HEK293 (cell line): ENCODE measurements around the gene FTH1.

Source experiments
- CTCF ChIA-PET: fragments of 350-600 bp; formaldehyde crosslinking; extraction: SDS; loops from one replicate; lab custom pipeline; 2021; ENCODE audit warnings: antibody characterized with exemption; lab: Yijun Ruan, JAX
- POLR2A ChIA-PET: fragments of 300-600 bp; formaldehyde crosslinking; extraction: SDS; loops from one replicate; lab custom pipeline; 2020; ENCODE audit warnings: antibody characterized with exemption, inconsistent platforms; lab: Yijun Ruan, JAX
- H3K27ac ChIP-seq: fragments of 200-500 bp; sonication (Bioruptor generic); 2 replicates; pipeline ENCODE4 v1.5.1; 2014; ENCODE audit warnings: low read depth, low read length, control low read depth, inconsistent platforms; ENCODE audit errors: extremely low read depth
- H3K36me3 ChIP-seq, 2 experiments: fragments of 200-500 bp in 1 of 2; sonication (Bioruptor generic) in 1 of 2; 1 replicate in 1 of 2; 2 replicates in 1 of 2; pipeline ENCODE4 v1.5.1; 2014 to 2017; ENCODE audit warnings: inconsistent platforms in 2 of 2, low read length in 2 of 2; ENCODE audit not compliant: control insufficient read depth in 2 of 2, insufficient read depth in 1 of 2
- H3K4me1 ChIP-seq: fragments of 200-500 bp; sonication (Bioruptor generic); 2 replicates; pipeline ENCODE4 v1.5.1; 2014; ENCODE audit warnings: mild to moderate bottlenecking, low read length, inconsistent platforms; ENCODE audit not compliant: control insufficient read depth, insufficient read depth
- H3K4me3 ChIP-seq: 2 replicates; pipeline ENCODE4 v1.5.1; 2011; ENCODE audit warnings: low read depth, mild to moderate bottlenecking, control low read depth, low read length, moderate library complexity
- H3K9me3 ChIP-seq: fragments of 200-500 bp; sonication (Bioruptor generic); 2 replicates; pipeline ENCODE4 v1.5.1; 2014; ENCODE audit warnings: low read depth, low read length, inconsistent platforms; ENCODE audit not compliant: control insufficient read depth, insufficient read depth
- EGR2 ChIP-seq: fragments of 450-650 bp; formaldehyde crosslinking; IDR thresholded peaks from 2 replicates; pipeline ENCODE4 v1.5.1; 2016; ENCODE audit warnings: low read depth, missing biosample characterization, missing genetic modification characterization
- KLF1 ChIP-seq: fragments of 450-650 bp; formaldehyde crosslinking; IDR thresholded peaks from 2 replicates; pipeline ENCODE4 v1.5.1; 2016; ENCODE audit warnings: missing biosample characterization, missing genetic modification characterization
- KLF10 ChIP-seq: fragments of 450-650 bp; IDR thresholded peaks from 2 replicates; pipeline ENCODE4 v1.5.1; 2018; ENCODE audit warnings: missing biosample characterization, mild to moderate bottlenecking, missing genetic modification characterization
- WT1 ChIP-seq: fragments of 450-650 bp; formaldehyde crosslinking; IDR thresholded peaks from 2 replicates; pipeline ENCODE4 v1.5.1; 2016; ENCODE audit warnings: missing biosample characterization, missing genetic modification characterization
- ZBTB20 ChIP-seq: fragments of 450-650 bp; formaldehyde crosslinking; IDR thresholded peaks from 2 replicates; pipeline ENCODE4 v1.5.1; 2016; ENCODE audit warnings: missing biosample characterization, missing genetic modification characterization
- ZBTB7A ChIP-seq: fragments of 450-650 bp; formaldehyde crosslinking; IDR thresholded peaks from 2 replicates; pipeline ENCODE4 v1.5.1; 2016; ENCODE audit warnings: low read depth, missing biosample characterization, missing genetic modification characterization
- ZNF561 ChIP-seq: fragments of 450-650 bp; IDR thresholded peaks from 2 replicates; pipeline ENCODE4 v1.5.1; 2018; ENCODE audit warnings: missing biosample characterization, missing genetic modification characterization, borderline replicate concordance
- ZNF571 ChIP-seq: fragments of 450-650 bp; formaldehyde crosslinking; IDR thresholded peaks from 2 replicates; pipeline ENCODE4 v1.5.0; 2017; ENCODE audit warnings: missing biosample characterization, missing genetic modification characterization
- ZNF837 ChIP-seq: fragments of 450-650 bp; formaldehyde crosslinking; IDR thresholded peaks from 2 replicates; pipeline ENCODE4 v1.5.1; 2016; ENCODE audit warnings: missing biosample characterization, missing genetic modification characterization
- TF ChIP-seq, protein P1 (sequence below): fragments of 450-650 bp; formaldehyde crosslinking; IDR thresholded peaks from 2 replicates; pipeline ENCODE4 v1.5.1; 2016; ENCODE audit warnings: missing biosample characterization, missing genetic modification characterization
- TF ChIP-seq, protein P2 (sequence below): fragments of 450-650 bp; formaldehyde crosslinking; IDR thresholded peaks from 2 replicates; pipeline ENCODE4 v1.5.1; 2016; ENCODE audit warnings: missing biosample characterization, missing genetic modification characterization
- TF ChIP-seq, protein P3 (sequence below): fragments of 450-650 bp; IDR thresholded peaks from 2 replicates; pipeline ENCODE4 v1.5.1; 2018; ENCODE audit warnings: missing biosample characterization, missing genetic modification characterization
- TF ChIP-seq, protein P4 (sequence below): fragments of 450-650 bp; formaldehyde crosslinking; IDR thresholded peaks from 2 replicates; pipeline ENCODE4 v1.5.1; 2017; ENCODE audit warnings: missing biosample characterization, missing genetic modification characterization

FTH1 gene

DNA sequence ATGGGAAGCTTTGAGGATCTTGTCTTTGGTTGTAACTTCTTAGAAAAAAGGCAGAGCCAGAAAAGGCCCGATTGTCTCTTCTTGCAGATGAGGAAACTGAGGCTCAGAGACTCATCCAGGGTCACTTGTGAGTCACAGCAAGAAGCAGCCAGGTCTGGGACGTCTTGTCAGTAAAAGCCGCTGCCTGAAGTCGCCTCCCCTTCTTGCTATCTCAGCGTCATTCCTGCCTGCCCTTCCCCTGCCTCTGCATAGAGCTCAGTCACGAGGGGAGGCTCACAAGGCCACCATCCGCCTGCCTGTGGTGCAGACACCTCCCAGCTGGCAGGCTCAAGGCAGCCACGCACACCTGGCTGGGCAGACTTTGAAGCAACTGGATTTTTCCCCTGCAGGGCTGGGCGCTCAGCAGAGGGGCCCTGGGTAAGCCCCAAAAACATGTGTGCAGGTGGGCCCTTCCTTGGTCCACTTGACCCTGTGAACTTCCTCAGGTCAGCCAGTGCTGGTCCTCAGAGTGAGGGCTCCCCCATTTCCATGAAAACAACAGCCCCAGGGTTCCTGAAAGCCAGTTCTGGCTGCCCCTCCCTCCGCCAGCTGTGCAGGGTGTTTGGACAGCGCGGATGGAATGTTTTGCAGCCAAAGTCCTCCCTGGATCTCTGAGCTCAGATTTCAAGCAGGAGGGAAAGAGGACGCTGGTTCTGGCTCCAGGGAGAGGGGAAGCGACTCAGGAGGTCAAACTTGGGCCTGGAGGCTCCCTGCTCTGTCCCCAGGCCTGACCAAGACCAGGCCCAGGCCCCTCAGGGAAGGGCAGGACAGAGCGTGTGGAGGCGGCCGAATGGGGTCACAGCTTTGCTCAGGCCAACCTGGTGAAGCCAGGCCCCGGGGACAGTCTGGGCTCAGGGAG lies 44.0 kb downstream of the FTH1 start (continued):
- TF ChIP-seq, protein P1, sequence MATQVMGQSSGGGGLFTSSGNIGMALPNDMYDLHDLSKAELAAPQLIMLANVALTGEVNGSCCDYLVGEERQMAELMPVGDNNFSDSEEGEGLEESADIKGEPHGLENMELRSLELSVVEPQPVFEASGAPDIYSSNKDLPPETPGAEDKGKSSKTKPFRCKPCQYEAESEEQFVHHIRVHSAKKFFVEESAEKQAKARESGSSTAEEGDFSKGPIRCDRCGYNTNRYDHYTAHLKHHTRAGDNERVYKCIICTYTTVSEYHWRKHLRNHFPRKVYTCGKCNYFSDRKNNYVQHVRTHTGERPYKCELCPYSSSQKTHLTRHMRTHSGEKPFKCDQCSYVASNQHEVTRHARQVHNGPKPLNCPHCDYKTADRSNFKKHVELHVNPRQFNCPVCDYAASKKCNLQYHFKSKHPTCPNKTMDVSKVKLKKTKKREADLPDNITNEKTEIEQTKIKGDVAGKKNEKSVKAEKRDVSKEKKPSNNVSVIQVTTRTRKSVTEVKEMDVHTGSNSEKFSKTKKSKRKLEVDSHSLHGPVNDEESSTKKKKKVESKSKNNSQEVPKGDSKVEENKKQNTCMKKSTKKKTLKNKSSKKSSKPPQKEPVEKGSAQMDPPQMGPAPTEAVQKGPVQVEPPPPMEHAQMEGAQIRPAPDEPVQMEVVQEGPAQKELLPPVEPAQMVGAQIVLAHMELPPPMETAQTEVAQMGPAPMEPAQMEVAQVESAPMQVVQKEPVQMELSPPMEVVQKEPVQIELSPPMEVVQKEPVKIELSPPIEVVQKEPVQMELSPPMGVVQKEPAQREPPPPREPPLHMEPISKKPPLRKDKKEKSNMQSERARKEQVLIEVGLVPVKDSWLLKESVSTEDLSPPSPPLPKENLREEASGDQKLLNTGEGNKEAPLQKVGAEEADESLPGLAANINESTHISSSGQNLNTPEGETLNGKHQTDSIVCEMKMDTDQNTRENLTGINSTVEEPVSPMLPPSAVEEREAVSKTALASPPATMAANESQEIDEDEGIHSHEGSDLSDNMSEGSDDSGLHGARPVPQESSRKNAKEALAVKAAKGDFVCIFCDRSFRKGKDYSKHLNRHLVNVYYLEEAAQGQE (tag by site-specific recombination): peak; percentile 76

DNA sequence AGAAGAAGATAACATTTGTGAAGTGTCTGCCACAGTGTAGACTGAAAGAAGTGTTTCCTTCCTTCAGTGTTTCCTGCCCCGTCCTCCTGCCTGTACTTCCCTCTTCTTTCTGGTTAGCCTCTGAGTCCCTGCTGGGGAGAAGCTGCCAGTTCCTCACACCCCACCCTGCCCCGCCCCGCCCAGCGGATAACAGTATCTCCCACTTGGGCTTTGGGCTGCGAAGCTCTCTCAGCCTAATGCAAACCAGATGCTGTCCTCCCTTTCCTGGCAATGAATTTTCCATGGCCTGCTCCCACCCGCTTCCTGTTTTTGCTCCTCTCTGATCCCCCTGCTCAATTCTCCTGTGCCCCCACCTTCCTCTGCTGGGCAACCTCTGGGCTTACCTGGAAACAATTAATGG lies 44.9 kb downstream of the FTH1 start:
- Histone ChIP-seq H3K4me1 (no peaks in the 10 kb centered on the region), H3K36me3 (no peaks in the 10 kb centered on the region), H3K27ac (no peak overlapping the region), H3K4me3 (no peak overlapping the region), H3K9me3 (no peaks in the 10 kb centered on the region)
- ChIA-PET CTCF (interaction anchor here (1.7 to 9.8 kb wide), 2 partner anchors 22 to 26 kb away, joined by 7 to 88 read pairs; no protein-coding TSS in a partner anchor), POLR2A (interaction anchor here (0.9 kb wide), 1 partner anchor 19 kb away, joined by 3 read pairs; no protein-coding TSS in a partner anchor)
- TF ChIP-seq KLF10 (tag by site-specific recombination) (no peak), WT1 (tag by site-specific recombination) (peak; percentile 77), ZBTB7A (tag by site-specific recombination) (no peak), KLF1 (tag by site-specific recombination) (peak; percentile 91), ZBTB20 (tag by site-specific recombination) (no peak)
- TF ChIP-seq, protein P2, sequence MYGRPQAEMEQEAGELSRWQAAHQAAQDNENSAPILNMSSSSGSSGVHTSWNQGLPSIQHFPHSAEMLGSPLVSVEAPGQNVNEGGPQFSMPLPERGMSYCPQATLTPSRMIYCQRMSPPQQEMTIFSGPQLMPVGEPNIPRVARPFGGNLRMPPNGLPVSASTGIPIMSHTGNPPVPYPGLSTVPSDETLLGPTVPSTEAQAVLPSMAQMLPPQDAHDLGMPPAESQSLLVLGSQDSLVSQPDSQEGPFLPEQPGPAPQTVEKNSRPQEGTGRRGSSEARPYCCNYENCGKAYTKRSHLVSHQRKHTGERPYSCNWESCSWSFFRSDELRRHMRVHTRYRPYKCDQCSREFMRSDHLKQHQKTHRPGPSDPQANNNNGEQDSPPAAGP (tag by site-specific recombination): peak; percentile 61; the same call in 1 of the 2 replicates

DNA sequence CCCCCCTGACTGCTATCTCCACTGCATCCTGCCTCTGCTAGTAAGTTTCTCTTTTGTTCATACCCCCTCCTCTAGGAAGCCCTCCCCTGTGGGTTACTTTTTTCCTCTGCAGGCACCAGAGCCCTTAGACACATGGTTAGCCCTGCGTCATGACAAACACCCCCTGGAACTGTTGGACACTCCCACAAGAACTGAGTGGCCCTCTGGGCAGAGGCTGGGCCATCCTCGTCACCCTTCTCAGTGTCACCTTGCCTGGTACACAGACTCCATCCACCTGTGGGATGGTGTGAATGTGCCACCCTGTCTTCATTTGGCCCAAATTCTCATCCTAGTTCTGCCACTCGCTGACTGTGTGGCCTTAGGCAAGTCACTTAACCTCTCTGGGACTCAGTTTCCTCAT lies 46.0 kb downstream of the FTH1 start:
- POLR2A ChIA-PET: interaction anchor here (0.9 kb wide), 1 partner anchor 18 kb away, joined by 3 read pairs; no protein-coding TSS in a partner anchor
- H3K27ac ChIP-seq: no peak overlapping the region
- H3K4me1 ChIP-seq: no peaks in the 10 kb centered on the region

More for the DNA sequence above, 46.0 kb downstream of the FTH1 start:
- TF ChIP-seq, protein P3, sequence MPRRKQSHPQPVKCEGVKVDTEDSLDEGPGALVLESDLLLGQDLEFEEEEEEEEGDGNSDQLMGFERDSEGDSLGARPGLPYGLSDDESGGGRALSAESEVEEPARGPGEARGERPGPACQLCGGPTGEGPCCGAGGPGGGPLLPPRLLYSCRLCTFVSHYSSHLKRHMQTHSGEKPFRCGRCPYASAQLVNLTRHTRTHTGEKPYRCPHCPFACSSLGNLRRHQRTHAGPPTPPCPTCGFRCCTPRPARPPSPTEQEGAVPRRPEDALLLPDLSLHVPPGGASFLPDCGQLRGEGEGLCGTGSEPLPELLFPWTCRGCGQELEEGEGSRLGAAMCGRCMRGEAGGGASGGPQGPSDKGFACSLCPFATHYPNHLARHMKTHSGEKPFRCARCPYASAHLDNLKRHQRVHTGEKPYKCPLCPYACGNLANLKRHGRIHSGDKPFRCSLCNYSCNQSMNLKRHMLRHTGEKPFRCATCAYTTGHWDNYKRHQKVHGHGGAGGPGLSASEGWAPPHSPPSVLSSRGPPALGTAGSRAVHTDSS (tag by site-specific recombination): no peak
- no peak for TF ChIP-seq ZNF561 (tag by site-specific recombination)
- TF ChIP-seq ZNF837 (tag by site-specific recombination): no peak
- no peak for TF ChIP-seq EGR2 (tag by site-specific recombination)
- TF ChIP-seq ZNF571 (tag by site-specific recombination): no peak
- TF ChIP-seq, protein P4, sequence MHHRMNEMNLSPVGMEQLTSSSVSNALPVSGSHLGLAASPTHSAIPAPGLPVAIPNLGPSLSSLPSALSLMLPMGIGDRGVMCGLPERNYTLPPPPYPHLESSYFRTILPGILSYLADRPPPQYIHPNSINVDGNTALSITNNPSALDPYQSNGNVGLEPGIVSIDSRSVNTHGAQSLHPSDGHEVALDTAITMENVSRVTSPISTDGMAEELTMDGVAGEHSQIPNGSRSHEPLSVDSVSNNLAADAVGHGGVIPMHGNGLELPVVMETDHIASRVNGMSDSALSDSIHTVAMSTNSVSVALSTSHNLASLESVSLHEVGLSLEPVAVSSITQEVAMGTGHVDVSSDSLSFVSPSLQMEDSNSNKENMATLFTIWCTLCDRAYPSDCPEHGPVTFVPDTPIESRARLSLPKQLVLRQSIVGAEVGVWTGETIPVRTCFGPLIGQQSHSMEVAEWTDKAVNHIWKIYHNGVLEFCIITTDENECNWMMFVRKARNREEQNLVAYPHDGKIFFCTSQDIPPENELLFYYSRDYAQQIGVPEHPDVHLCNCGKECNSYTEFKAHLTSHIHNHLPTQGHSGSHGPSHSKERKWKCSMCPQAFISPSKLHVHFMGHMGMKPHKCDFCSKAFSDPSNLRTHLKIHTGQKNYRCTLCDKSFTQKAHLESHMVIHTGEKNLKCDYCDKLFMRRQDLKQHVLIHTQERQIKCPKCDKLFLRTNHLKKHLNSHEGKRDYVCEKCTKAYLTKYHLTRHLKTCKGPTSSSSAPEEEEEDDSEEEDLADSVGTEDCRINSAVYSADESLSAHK: no peak
- Histone ChIP-seq H3K4me3 (no peak overlapping the region), H3K36me3 (no peaks in the 10 kb centered on the region), H3K9me3 (no peaks in the 10 kb centered on the region)
- CTCF ChIA-PET: interaction anchor here (1.0 kb wide), 1 partner anchor 22 kb away, joined by 3 read pairs; no protein-coding TSS in a partner anchor
